K562 treated with DMSO at 1 percent for 12 hours (cell line): ENCODE data around the gene STAT5B. TPM values are rescaled to one million over a fixed set of nuclear protein-coding genes. Genes with fewer than 3 reads are reported as not detected.

Experiments used
- total RNA-seq: library from RNA; unstranded; fragments of 300-600 nt; gene quantifications from 2 replicates; pipeline ENCODE4 v1.2.3, GENCODE V29; 2022; ENCODE audit not compliant: insufficient read depth

STAT5B gene
- total RNA-seq, result 33.7 and 83.5 TPM in 2 replicates

DNA sequence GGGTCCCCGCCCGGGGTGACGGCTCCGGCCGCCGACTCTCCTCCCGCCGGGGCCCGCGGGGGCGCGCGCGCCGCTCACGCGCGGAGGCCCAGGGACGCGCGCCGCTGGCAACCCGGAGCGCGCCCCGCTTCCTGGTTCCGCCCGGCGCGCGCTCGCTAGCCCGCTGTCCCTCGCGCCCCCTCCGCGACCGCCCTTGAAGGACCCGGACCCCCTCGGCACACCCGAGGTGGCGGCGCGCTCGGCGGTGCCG is at the start of gene STAT5B:
TSS of gene STAT5B (minus strand) at position 33 of the 250 bp plus-strand sequence. CDS start 44,264 bp downstream, outside the sequence.

DNA sequence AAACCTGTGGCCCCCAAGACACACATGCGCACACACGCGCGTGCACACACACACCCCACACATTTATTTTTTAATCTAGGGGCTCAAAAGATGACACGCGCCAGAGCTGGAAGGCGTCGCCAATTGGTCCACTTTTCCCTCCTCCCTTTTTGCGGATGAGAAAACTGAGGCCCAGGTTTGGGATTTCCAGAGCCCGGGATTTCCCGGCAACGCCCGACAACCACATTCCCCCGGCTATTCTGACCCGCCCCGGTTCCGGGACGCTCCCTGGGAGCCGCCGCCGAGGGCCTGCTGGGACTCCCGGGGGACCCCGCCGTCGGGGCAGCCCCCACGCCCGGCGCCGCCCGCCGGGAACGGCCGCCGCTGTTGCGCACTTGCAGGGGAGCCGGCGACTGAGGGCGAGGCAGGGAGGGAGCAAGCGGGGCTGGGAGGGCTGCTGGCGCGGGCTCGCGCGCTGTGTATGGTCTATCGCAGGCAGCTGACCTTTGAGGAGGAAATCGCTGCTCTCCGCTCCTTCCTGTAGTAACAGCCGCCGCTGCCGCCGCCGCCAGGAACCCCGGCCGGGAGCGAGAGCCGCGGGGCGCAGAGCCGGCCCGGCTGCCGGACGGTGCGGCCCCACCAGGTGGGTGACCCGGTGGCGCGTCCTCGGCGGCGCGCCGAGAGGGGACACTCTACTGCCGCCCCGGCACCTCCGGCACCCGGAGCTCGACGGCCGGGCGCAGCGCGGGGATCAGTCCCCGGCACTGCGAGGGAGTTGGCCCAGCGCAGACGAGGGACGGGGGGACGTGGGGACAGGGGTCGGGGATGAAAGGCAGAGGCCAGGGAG is 12.0 kb upstream of the STAT5B start, which contains the start of gene STAT5A:
TSS of gene STAT5A (plus strand) at position 522 of the 826 bp plus-strand sequence. CDS start 914 bp downstream, outside the sequence.

DNA sequence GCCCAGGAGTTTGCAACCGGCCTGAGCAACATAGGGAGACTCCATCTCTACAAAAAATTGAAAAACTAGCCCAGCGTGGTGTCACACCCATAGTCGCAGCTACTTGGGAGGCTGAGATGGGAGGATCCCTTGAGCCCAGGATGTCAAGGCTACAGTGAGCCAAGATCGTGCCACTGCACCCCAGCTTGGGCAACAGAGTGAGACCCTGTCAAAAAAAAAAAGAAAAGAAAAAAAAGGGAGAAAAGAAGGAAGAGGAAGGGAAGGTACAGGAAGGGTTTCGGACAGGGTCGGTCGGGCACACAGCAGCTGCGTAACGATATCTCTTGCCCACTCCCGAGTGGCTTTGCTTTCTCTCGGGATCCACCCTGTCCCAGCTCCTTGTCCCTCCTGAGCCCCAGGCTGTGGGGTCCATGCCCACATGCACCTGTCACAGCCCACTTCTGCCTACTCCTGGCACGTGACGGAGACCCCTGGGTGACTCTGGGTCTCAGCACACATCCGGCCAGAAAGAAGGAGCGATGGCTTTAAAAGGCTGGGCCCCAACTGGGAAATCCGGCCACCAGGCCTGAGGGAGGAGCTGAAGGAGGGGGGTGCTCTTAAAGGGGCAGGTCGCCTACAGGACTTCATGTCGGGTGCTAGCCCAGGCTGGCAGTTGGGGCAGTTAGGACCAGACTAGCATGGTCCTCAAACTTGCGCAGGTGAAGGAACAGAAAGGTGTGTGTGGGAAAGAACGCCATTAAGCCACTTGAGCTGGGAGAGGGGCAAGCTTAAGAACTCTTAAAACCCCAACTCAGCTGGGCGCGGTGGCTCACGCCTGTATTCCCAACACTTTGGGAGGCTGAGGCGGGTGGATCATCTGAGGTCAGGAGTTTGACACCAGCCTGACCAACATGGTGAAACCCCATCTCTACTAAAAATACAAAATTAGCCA is 82.0 kb downstream of the STAT5B start, which contains the start of gene GHDC:
TSS of gene GHDC (minus strand) at position 526 of the 931 bp plus-strand sequence. CDS start 913 bp downstream, outside the sequence.

DNA sequence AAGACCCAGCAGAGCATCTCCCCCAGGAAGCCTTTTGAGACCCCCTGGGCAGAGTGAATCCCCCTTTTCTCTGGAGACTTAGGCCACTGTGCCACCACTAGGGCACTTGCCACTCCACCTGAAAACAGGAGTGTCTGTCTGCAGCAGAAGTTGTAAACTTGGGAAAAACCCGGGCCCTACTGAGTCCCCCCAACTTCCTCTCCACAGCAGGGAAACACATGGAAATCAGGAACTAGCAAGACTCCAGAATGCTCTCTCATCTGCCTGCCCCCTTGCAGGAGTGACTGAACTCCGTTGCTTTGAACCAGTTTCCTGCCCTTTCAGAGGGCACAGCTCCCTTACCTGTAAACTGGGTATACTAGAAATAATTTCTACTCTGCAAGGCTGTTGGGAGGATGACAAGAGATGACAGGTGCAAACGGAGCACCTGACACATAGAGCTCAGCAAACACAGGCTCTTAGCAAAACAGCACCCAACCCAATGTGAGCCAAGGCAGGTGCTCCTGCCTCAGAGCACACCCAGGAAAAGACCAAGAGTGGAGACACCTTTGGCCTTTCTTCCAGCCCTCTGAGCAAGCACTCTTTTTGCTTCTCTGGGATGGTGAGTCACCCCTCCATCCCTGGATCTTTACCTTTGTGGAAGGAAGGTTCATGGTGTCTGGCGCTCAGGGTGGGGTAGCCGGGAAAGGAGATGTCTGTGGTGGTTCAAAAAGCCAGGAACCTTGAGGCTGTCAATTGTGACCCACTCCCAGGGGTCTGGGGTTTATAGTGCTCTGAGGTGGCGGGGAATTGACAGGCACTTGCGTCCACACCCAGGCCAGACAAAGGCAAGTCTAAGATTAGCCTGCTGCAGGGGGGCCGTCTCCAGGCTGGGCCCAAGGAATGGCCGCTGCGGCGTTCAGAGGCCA is 91.2 kb downstream of the STAT5B start, which contains the start of gene HCRT:
TSS of gene HCRT (minus strand) at position 740 of the 908 bp plus-strand sequence. CDS start at position 653, 87 bp downstream.

DNA sequence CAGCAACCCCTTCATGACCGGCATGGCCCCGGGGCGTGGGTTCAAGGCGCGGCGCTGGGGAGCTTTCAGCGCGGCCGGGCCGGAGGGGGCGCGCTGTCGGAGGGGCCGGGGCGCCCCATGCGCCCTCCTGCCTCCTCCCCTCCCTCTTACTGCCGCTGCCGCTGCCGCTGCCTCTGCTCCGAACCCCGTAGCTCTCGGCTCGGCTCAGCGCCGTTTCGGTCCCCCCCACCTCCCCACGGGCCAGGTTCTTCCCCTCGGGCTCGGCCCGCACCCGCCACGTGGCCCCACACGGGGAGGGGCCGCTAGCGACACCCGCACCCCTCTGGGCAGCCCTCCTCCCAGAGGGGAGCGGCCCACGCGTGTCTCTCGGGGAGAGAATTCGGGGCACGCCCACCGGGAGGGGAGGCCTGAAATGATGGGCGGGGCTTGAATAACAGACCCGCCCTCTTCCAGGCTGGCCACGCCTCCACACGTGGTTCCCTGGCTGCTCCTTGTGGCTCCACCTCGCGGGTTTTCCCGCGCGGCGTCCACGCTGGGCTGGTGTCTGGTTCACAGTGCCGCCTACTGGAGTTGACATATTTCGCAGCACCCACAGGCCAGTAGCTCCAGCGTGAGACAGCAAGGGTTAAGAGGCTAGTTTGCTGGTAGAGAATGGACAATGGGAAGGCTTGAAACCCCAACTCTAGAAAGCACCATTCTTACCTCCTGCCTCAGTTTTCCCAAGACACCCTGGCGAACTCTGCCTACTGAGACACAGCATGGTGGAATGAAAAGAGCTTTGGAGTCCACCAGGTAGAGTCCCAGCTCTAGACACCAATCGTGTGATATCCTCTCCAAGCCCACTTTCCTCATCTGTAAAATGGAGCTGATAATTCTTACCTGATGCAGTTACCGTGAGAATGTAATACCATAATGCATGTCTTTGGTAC is 95.0 kb downstream of the STAT5B start, which contains the start of gene KCNH4:
TSS of gene KCNH4 (minus strand) at position 221 of the 929 bp plus-strand sequence. CDS start at position 24, 197 bp downstream.

Other genes starting within 250 kb of the STAT5B start
- 2.0 and 2.4 TPM in 2 replicates for gene C17orf113, start 225.8 kb downstream of the STAT5B start, total RNA-seq
- 0.73 and 1.8 TPM in 2 replicates for gene ZNF385C, start 177.9 kb downstream of the STAT5B start, total RNA-seq
- 2.9 and 4.3 TPM in 2 replicates for gene DHX58, start 163.7 kb downstream of the STAT5B start, total RNA-seq
- 16.9 and 35.3 TPM in 2 replicates for gene KAT2A, start 155.0 kb downstream of the STAT5B start, total RNA-seq
- 1.1 TPM in 1 of 2 replicates, not detected in the other for gene HSPB9, start 153.6 kb downstream of the STAT5B start, total RNA-seq
- 117 and 137 TPM in 2 replicates for gene RAB5C, start 121.4 kb downstream of the STAT5B start, total RNA-seq
- not detected in 2 replicates for gene KCNH4, start 95.2 kb downstream of the STAT5B start, total RNA-seq
- gene HCRT, start 90.9 kb downstream of the STAT5B start, total RNA-seq, result not detected in 2 replicates
- 15.5 and 21.4 TPM in 2 replicates for gene GHDC, start 81.9 kb downstream of the STAT5B start, total RNA-seq
- 51.5 and 84.7 TPM in 2 replicates for gene STAT5A, start 12.1 kb upstream of the STAT5B start, total RNA-seq
- gene STAT3, start 112.1 kb upstream of the STAT5B start, total RNA-seq, result 36.3 and 84.1 TPM in 2 replicates
- gene CAVIN1, start 146.9 kb upstream of the STAT5B start, total RNA-seq, result 47.5 and 64.4 TPM in 2 replicates
- gene ATP6V0A1, start 182.5 kb upstream of the STAT5B start, total RNA-seq, result 35.7 and 74.8 TPM in 2 replicates